Measurements from ENCODE around the gene CHSY1.

CHSY1 gene

GRCh38 chr15:101280007-101280406 lies 28.2 kb upstream of the CHSY1 start:
- H3K4me1 ChIP-seq (ENCODE audit: insufficient read depth, poor library complexity, severe bottlenecking): peaks cover 5% of the 10 kb centered on the region
- DNase-seq (ENCODE audit: low spot score) (no peak), ATAC-seq (ENCODE audit: low read depth) (no peak)
- H3K9me3 ChIP-seq (ENCODE audit: severe bottlenecking): no peaks in the 10 kb centered on the region
- TF ChIP-seq CTCF (IDR thresholded peaks at IDR 0.05; ENCODE audit: poor library complexity, severe bottlenecking): no peak
- H3K4me3 ChIP-seq (ENCODE audit: severe bottlenecking): no peak overlapping the region
- peaks cover 63% of the 10 kb centered on the region for H3K36me3 ChIP-seq (ENCODE audit: low read depth)
- H3K27me3 ChIP-seq (ENCODE audit: insufficient read depth, poor library complexity, severe bottlenecking): no peaks in the 10 kb centered on the region
- H3K27ac ChIP-seq (ENCODE audit: poor library complexity, severe bottlenecking): no peak overlapping the region

GRCh38 chr15:101277943-101278564 lies 26.2 kb upstream of the CHSY1 start:
- peak; percentile 16 for DNase-seq (ENCODE audit: low spot score)

GRCh38 chr15:101277038-101277822 lies 25.4 kb upstream of the CHSY1 start, which contains the start of gene SELENOS:
SELENOS (minus strand) TSS chr15:101277485; CDS start chr15:101277417, 68 bp downstream.
- H3K4me1 ChIP-seq (ENCODE audit: insufficient read depth, poor library complexity, severe bottlenecking): peaks cover 5% of the 10 kb centered on the region
- ATAC-seq (ENCODE audit: low read depth): peak; percentile 93
- DNase-seq (ENCODE audit: low spot score): peak; percentile 94
- TF ChIP-seq CTCF (IDR thresholded peaks at IDR 0.05; ENCODE audit: poor library complexity, severe bottlenecking): peak; percentile 10
- peak within 1 kb of the TSS; percentile 82 for H3K4me3 ChIP-seq (ENCODE audit: severe bottlenecking)
- H3K36me3 ChIP-seq (ENCODE audit: low read depth): peaks cover 63% of the 10 kb centered on the region
- no peaks in the 10 kb centered on the region for H3K27me3 ChIP-seq (ENCODE audit: insufficient read depth, poor library complexity, severe bottlenecking)
- H3K9me3 ChIP-seq (ENCODE audit: severe bottlenecking): no peaks in the 10 kb centered on the region
- peak within 1 kb of the TSS; percentile 53 for H3K27ac ChIP-seq (ENCODE audit: poor library complexity, severe bottlenecking)

More at GRCh38 chr15:101277943-101278564, 26.2 kb upstream of the CHSY1 start:
- H3K36me3 ChIP-seq (ENCODE audit: low read depth): peaks cover 63% of the 10 kb centered on the region
- H3K4me3 ChIP-seq (ENCODE audit: severe bottlenecking): peak overlapping the region; percentile 82
- TF ChIP-seq CTCF (IDR thresholded peaks at IDR 0.05; ENCODE audit: poor library complexity, severe bottlenecking): no peak
- H3K27me3 ChIP-seq (ENCODE audit: insufficient read depth, poor library complexity, severe bottlenecking): no peaks in the 10 kb centered on the region
- no peak for ATAC-seq (ENCODE audit: low read depth)
- peak overlapping the region; percentile 53 for H3K27ac ChIP-seq (ENCODE audit: poor library complexity, severe bottlenecking)
- H3K4me1 ChIP-seq (ENCODE audit: insufficient read depth, poor library complexity, severe bottlenecking): peaks cover 5% of the 10 kb centered on the region
- H3K9me3 ChIP-seq (ENCODE audit: severe bottlenecking): no peaks in the 10 kb centered on the region

GRCh38 chr15:101276501-101277037 lies 24.7 kb upstream of the CHSY1 start:
- TF ChIP-seq CTCF (IDR thresholded peaks at IDR 0.05; ENCODE audit: poor library complexity, severe bottlenecking): peak; percentile 62
- Histone ChIP-seq H3K4me3 (ENCODE audit: severe bottlenecking) (peak overlapping the region; percentile 82), H3K27ac (ENCODE audit: poor library complexity, severe bottlenecking) (peak overlapping the region; percentile 53), H3K27me3 (ENCODE audit: insufficient read depth, poor library complexity, severe bottlenecking) (no peaks in the 10 kb centered on the region), H3K9me3 (ENCODE audit: severe bottlenecking) (no peaks in the 10 kb centered on the region), H3K4me1 (ENCODE audit: insufficient read depth, poor library complexity, severe bottlenecking) (peaks cover 5% of the 10 kb centered on the region), H3K36me3 (ENCODE audit: low read depth) (peaks cover 63% of the 10 kb centered on the region)
- DNase-seq (ENCODE audit: low spot score) (peak; percentile 67), ATAC-seq (ENCODE audit: low read depth) (peak; percentile 30; the same call in 1 of the 3 replicates)
